Epithelial cell of esophagus (primary cell): ENCODE measurements around the gene CCR6.

Source experiments
- DNase-seq: peaks from one replicate; pipeline ENCODE4 v3.0.0; 2010; ENCODE audit warnings: low read depth
- H3K4me3 ChIP-seq: 2 replicates; pipeline ENCODE4 v1.5.1; 2011; ENCODE audit warnings: mild to moderate bottlenecking, low read length, control low read depth
- TF ChIP-seq, protein P1 (sequence below): IDR thresholded peaks from 2 replicates; pipeline ENCODE4 v1.5.1; 2011; ENCODE audit warnings: low read depth, mild to moderate bottlenecking, low read length, control low read depth, inconsistent platforms; ENCODE audit not compliant: insufficient read depth; ENCODE audit errors: missing control alignments

CCR6 gene

DNA sequence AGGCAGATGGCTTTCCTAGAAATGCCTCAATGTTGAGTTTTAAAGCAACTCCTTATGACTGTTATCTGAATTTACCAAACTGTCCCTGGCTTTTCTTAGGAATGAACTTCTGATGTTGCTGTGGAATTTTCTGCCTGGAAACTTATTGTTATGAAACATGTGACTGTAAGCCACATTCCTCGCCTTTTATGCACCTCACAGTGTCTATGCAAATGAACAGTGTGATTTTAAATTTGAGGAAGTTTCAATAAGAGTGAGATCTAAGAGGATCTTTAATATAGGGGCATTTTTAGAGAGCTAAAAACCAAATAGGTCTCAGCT is 2.4 kb upstream of the CCR6 start:
- TF ChIP-seq, protein P1, sequence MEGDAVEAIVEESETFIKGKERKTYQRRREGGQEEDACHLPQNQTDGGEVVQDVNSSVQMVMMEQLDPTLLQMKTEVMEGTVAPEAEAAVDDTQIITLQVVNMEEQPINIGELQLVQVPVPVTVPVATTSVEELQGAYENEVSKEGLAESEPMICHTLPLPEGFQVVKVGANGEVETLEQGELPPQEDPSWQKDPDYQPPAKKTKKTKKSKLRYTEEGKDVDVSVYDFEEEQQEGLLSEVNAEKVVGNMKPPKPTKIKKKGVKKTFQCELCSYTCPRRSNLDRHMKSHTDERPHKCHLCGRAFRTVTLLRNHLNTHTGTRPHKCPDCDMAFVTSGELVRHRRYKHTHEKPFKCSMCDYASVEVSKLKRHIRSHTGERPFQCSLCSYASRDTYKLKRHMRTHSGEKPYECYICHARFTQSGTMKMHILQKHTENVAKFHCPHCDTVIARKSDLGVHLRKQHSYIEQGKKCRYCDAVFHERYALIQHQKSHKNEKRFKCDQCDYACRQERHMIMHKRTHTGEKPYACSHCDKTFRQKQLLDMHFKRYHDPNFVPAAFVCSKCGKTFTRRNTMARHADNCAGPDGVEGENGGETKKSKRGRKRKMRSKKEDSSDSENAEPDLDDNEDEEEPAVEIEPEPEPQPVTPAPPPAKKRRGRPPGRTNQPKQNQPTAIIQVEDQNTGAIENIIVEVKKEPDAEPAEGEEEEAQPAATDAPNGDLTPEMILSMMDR = no peak
- H3K4me3 ChIP-seq = no peak overlapping the region
- no peak for DNase-seq

DNA sequence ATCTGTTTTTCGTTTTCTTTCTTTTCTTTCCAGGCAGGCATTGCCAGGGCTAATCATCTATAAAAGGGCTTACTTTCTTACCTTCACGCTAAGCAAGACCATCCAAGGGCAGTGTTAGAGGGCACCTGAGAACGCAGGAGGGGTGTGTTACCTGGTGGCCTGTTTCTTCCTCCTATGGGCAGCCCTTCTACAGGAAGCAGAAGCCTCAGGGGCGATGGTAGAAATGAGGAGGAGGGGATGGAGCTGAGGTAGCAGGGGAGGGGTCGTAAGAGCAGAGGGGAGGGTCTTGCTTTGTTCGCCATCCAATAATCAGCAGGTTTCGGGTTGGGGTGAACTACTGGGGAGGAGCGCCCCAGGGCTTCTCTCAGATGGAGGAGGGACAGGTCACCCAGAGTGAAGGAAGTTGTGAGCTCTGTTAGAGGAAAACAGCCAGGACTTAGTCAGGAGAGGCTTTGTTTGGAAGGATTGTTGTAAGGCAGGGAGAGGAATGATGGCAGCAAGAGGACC is 1.5 kb upstream of the CCR6 start:
- no peak for DNase-seq
- TF ChIP-seq, protein P1 = no peak
- no peak overlapping the region for H3K4me3 ChIP-seq

DNA sequence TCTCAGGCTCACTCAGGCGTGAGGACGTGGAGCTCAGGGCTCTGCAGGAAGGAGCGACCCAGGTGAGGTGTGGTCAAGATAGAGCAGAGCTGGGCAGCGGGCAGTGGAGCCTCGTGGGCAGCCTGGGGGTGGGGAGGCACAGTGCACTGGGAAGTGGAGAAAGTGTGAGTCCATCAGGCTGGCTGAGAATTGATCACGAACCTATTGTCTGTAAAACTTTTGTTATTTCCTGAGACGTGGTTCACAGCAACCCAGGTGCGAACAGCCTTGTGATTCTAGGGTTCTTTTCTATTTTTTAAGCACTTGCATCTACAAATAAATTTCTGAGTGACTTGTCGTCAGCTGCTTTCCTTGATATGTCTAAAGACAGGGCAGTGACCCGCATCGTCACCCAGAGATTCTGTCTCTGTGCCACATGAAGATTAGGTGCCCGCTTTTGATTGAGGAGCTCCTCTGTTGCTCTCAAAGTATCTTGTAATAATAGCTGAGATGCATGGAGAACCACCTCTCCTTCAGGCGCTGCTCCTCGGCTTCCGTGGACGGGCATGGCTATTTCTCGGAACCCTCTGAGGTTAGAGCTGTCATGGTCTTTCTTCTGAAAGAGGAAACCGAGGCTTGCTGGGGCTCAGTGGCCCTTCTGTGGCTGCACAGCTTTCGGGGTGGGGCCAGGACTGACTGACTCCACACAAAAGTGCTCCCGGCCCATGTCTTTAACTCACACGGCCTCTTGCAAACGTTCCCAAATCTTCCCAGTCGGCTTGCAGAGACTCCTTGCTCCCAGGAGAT is 662 bp upstream of the CCR6 start:
- DNase-seq = no peak
- TF ChIP-seq, protein P1 = no peak
- H3K4me3 ChIP-seq = no peak overlapping the region

GRCh38 chr6:167124753-167125152 is 1.9 kb downstream of the CCR6 start:
- TF ChIP-seq, protein P1 = no peak
- no peak for DNase-seq
- no peak overlapping the region for H3K4me3 ChIP-seq

DNA sequence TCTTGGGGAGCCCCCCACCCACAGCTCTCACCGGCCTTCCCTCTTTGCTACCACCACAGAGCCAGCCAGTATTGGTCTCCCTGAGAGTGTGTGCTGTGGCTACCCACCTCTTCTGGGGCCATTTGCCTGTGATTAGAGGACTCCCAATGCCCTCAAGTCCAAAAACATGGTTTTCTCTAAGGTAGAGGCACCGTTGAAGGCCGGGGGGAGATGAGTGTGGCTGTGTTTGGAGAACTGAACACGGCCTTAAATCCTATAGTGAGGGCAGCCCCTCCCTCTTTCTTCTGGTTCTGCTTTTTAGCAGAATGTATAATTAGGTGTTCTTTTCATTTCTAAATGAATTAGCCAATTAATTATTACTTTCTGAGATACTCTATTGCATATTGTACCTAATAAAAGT is 2.5 kb downstream of the CCR6 start:
- TF ChIP-seq, protein P1 = no peak
- no peak for DNase-seq
- no peak overlapping the region for H3K4me3 ChIP-seq

DNA sequence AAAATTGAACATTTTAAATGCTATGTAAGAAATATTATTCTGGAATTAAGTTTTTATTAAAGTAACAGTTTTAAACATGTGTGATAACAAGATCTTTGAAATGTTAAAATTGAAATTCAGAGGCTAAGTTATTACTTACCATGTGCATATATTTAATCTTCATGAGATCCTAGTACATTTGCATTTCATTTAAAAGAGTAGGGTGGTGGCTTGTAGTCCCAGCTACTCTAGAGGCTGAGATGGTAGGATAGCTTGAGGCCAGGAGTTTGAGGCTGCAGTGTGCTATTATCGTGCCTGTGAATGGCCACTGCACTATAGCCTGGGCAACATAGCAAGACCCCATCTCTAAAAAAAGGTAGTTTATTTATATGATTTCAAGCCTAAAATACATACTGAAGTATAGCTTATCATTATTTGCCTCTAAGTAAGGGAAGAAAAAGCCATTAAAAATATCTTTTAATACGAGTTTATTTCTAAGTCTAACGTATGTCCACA is 3.0 kb downstream of the CCR6 start:
- no peak overlapping the region for H3K4me3 ChIP-seq
- TF ChIP-seq, protein P1 = no peak
- DNase-seq = no peak

GRCh38 chr6:167127785-167128531 is 5.1 kb downstream of the CCR6 start:
- no peak for DNase-seq
- H3K4me3 ChIP-seq = no peak overlapping the region
- TF ChIP-seq, protein P1 = no peak
